ENCODE data around the gene SOX30.

- no peak for TF ChIP-seq CTCF (IDR thresholded peaks at IDR 0.05)
- TF ChIP-seq EZH2 (IDR thresholded peaks at IDR 0.05; ENCODE audit: borderline replicate concordance, insufficient read depth, low read depth, low read length, poor library complexity, severe bottlenecking), result no peak
Measured at GRCh38 chr5:157618191-157618765, 34.0 kb downstream of the SOX30 start.
